ENCODE data around the gene NBPF6. TPM values are rescaled to one million over a fixed set of nuclear protein-coding genes. Genes with fewer than 3 reads are reported as not detected.

Gene NBPF6
- total and polyA plus RNA-seq, 7 experiments from 2014 or later, result 0.27 TPM; not detected in 6

Other genes starting within 250 kb of the NBPF6 start
- 10 to 100 TPM in 3 of 5 experiments, 1 to 10 TPM in 2; 7.1 to 27.2 (median 10.2) TPM for gene SLC25A24, start 250.0 kb upstream of the NBPF6 start, total RNA-seq
- gene SLC25A24, start 250.0 kb upstream of the NBPF6 start, polyA plus RNA-seq, result 10 to 100 TPM in 1 of 2 donors, 1 to 10 TPM in 1; 7.5 to 11.0 TPM
- gene NBPF4, start 206.3 kb upstream of the NBPF6 start, total RNA-seq, result under 1 TPM in 2 of 5 experiments, not detected in 3; 0.22 to 0.24 TPM
- not detected for gene NBPF4, start 206.3 kb upstream of the NBPF6 start, polyA plus RNA-seq
- 10 to 100 TPM in 3 of 5 experiments, 1 to 10 TPM in 2; 7.8 to 15.9 (median 10.9) TPM for gene EEIG2, start 109.8 kb downstream of the NBPF6 start, total RNA-seq
- gene EEIG2, start 109.8 kb downstream of the NBPF6 start, polyA plus RNA-seq, result under 1 TPM; 0.72 to 0.76 TPM
- gene HENMT1, start 210.8 kb downstream of the NBPF6 start, total RNA-seq, result 10 to 100 TPM in 4 of 5 experiments, 1 to 10 TPM in 1; 5.8 to 17.3 (median 13.5) TPM
- gene HENMT1, start 210.8 kb downstream of the NBPF6 start, polyA plus RNA-seq, result 10 to 100 TPM; 16.5 to 22.2 TPM
- 100 to 1,000 TPM in 4 of 5 experiments, 10 to 100 TPM in 1; 85.5 to 136 (median 118) TPM for gene PRPF38B, start 242.0 kb downstream of the NBPF6 start, total RNA-seq
- 10 to 100 TPM; 21.6 to 22.2 TPM for gene PRPF38B, start 242.0 kb downstream of the NBPF6 start, polyA plus RNA-seq

All from naive thymus-derived CD4-positive, alpha-beta T cell (primary cell).